HG02970 (cell line): ENCODE results near the gene TIMM10.

ENCODE experiments used
- ATAC-seq: cut with Tn5 transposase; IDR thresholded peaks from one replicate; pipeline ENCODE4 v1.9.1; 2021; ENCODE audit warnings: mild to moderate bottlenecking, moderate library complexity, moderate number of reproducible peaks; ENCODE audit not compliant: unreplicated experiment, low FRiP score

Gene TIMM10

DNA sequence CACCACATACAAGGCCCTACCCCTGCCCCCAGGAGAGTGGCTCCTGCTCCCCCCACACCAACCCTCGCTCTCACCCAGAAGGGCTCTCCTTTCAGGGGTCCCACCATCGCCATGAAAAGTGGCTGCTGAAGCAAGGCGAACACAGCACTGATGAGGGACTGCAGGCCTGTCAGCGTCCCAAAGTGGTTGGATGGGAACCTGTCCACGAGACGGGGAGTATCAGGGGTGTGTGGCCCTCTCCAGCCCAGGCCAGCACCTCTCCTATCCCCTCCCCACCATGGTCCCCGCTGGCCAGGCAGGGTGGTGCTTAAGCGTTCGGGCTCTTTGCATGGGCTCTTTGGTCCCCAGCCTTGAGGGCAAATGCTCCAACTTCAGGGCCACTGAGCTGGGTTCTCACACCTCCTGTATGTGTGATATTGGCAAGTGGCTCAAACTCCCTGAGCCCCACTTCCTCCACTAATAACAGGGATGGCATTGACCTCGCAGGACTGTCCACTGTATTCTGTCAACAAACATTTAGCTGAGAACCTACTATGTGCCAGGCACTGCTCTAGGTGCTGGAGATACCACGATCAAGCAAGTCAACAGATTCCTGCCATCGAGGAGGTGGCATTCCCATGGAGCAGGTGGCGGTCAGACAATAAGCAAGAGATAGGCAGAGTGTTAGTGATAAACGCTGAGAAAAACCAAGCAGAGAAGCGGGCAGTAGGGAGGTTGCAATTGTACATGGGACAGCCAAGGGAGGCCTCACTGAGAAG lies 43.4 kb downstream of the TIMM10 start:
- ATAC-seq: no peak

DNA sequence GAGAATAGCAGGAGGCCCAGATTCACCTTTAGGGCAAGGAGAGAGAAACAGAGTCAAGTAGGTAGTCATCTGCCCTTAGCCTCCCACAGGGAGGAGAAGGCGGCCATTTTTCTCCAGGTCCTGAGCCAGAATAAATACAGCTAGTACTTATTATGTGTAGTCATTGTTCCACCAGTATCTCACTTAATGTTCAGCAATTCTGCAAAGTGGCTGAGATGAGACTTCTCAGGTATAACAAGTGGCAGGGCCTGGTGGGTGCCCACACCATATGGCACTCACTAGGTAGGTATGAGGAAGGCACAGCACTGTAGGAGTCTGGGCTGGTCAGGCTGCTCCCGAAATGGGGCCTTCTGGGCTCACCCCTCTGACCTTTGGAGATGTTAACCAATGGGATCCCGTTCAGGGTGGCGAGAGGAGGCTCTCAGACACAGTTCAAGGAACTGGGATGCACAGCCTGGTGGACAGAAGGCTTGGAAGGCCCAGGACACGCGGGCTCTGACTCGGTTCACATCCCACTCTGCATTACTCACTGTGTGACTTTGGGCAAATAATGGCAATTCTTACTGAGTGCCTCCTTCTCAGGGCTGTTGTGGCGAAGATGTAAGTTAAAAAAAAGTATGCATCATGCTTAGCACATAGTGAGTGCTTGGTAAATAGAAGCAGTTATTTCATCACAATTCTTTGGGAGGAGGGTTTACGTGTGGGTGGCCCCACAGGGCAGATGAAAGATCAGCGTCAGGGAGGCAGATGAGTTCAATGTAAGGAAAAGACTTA lies 45.1 kb downstream of the TIMM10 start:
- no peak for ATAC-seq

DNA sequence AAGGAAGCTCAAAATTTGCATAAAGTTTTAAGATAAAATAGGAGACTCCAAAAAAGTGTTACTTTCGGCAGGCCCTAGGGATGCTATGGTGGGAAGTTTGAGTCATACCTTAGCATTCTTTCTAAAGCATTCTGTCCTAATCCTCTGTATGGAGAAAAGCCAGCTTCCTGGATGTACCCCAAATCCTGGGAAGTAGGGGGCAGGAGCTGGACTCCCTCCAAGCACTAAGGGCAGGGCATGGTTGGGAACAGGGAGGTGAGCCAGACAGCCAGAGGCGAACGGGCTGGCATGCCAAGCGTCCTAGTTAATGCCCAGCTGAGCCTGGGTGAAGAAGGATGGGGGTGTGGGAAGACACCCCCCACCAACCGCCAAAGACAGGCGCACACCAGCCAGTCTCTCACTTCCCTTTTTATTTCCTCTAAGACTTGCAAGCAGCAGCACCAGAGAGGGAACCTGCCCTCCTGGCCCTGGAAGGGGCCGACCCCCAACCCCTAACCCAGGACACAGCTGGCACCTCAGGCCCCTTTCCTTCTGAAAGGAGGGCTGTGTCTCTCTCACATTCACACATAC lies 46.3 kb downstream of the TIMM10 start:
- ATAC-seq: no peak

DNA sequence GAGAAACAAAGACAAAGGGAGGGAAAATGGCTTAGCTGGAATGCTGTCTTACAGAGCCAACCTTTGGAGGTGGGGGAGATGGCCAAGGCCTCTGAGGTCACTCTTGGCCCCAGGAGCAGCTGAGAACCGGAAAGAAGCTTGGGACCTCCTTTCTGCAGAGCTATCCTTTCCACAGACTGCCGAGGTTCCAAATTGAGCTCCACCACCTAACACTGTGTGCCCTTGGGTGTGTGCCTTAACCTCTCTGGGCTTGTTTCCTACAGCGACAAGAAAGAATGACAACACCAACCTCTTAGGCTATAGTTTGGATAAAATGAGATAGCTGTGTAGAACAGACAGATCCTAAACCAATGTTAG lies 47.0 kb downstream of the TIMM10 start:
- no peak for ATAC-seq

DNA sequence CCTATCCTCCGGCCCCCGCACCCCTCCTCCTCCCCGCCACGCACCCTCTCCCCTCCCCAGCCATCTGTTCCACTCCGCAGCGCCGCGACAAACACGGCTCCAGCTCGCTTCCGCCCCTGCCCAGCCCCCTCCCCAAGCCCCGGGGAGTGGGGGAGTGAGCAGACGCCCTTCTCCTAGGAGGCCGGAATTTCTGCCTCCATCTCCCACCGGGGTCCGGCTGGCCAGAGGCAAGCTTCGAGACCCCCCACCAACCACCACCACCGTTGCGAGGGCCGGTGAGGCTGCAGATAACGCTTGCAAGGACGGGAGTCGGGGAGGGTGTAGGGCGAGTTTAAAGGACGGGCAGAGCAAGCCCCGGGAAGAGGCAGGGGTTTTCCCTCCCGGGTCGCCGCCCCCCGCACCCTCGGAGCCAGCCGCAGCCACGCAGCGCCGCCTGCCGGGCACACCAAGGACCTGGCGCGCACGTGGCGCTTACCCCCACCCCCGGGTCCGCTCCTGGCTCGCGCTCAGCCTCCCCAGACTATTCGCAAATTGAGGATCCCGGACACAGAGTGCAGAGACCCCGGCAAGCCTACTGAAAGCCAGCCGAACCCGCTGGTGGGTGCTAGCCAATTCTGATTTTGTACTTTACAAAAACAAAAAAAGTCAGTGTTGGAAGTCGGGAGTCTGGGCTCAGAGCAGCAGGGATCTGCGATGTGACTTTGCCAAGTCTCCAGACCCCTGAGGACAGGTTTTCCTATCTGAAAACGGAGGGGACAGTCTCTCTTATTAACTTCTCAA lies 47.6 kb downstream of the TIMM10 start:
- no peak for ATAC-seq

DNA sequence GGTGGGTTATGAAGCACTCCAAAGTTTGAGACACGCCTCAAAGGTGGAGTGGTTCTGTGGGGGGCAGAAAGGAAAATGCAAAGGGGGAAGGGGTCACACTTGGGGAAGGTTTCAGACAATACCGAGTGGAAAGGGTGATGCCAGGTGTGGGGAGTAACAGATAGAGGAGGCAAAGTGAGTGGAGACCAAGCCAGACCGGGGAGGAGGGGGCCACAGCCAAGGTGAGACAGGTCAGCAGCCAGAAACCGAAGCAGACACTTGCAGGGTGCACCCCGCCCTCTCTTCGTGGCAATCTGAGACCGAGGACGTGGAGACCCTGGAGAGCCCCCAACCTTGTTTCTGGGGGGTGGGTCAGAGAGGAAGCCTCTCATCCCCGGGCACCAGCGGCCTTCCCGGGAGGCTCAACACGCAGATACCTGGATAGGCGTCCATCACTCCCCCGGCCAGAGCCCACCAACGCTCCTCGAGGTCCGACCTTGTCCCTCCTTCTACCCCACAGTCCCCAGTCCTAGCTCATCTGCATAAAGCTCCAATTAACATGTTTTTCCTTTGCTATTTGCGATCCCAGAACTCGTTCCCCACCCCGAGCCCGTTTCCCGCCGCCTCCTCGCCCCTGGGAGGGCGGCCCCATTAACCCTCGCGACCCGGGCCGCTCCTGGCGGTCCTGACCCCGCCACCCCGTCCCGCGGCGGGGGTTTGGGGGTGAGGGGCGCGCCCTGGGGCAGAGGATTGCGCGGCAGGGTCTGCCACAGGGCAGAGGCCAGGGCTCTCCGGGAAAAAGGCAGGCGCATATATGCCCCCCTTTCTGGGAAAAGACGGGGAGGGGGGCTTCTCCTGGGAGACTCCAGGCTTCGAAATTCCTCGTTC lies 48.4 kb downstream of the TIMM10 start:
- ATAC-seq: no peak

GRCh38 chr11:57481315-57481714 lies 49.2 kb downstream of the TIMM10 start:
- ATAC-seq: no peak

DNA sequence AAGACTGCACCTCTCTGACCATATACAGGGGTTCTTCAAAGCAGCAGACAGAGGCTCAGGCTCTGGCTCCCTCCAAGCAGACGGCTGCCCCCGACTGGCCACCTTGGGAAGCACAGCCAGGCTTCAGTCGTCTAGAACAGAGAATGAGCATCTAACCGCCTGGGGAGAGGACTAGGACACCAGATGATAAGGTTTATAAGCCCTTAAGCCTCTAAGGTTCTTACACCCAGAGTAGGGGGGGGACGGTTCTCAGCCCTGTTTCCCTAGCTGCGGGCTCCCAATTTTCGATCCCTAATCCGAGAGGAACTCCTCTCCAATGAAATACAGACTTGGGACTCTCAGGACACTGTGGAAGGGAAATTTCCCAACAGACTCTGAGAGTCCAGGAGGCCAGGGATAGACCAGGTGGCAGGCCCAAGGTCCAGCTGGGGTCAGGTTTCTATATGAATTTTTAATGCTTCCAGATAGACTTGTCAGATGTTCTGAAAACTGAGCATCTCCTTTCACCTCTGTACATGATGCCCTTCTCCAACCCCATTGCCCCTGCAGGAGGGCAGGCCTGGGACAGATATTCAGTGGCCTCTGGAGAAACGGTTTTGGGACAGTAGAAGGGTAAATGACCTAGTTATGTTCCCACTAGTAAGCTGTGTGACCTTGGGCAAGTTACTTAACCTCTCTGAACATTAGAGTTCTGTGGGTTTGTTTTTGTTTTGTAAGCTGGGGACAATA lies 50.0 kb downstream of the TIMM10 start:
- no peak for ATAC-seq

DNA sequence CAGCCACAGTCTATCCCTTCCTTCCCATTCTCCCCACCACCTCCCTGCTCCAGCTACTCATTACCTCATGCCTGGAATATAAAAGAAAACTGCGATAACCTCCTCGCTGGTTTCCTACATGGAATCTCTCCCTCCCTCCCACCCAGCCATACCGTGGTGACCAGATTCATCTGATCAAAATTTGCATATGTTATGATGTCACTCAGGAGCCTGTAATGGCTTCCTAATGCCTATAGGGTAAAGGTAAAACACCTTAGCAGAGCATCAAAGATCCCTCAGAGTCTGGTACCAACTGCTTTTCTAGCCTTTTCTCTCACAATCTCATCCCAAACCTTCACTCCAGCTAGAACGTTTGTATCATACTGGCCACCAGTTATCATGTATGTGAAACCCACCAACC lies 50.6 kb downstream of the TIMM10 start:
- ATAC-seq: no peak

GRCh38 chr11:57479021-57479663 lies 51.4 kb downstream of the TIMM10 start:
- no peak for ATAC-seq
